Panc1 (cell line): ENCODE data around the gene SLC22A23. TPM values are rescaled to one million over a fixed set of nuclear protein-coding genes. Genes with fewer than 3 reads are reported as not detected.

ENCODE experiments used
- ATAC-seq: fragments of 200-7000 bp; cut with Tn5 transposase; 2 replicates; pipeline ENCODE4 v1.9.1; 2020; ENCODE audit warnings: mild to moderate bottlenecking, moderate library complexity
- BruUV-seq: library from RNA; stranded (reverse); fragments of 400-500 nt; replicated peaks from 2 replicates; lab custom pipeline; 2021; lab: Mats Ljungman, UMichigan
- CTCF ChIA-PET: fragments of 300-600 bp; sonication (Branson Sonifier 250); formaldehyde crosslinking; loops from one replicate; lab custom pipeline; 2022; ENCODE audit warnings: antibody characterized with exemption; lab: Charles Lee
- POLR2A ChIA-PET: fragments of 300-600 bp; sonication (Branson Sonifier 250); formaldehyde crosslinking; loops from one replicate; lab custom pipeline; 2022; ENCODE audit warnings: antibody characterized with exemption; lab: Charles Lee
- DNase-seq: peaks from one replicate; pipeline ENCODE4 v3.0.0-alpha.2; 2010; ENCODE audit warnings: low read depth, low spot score
- H3K27ac ChIP-seq: 2 replicates; pipeline ENCODE4 v1.5.1; 2011; ENCODE audit warnings: mild to moderate bottlenecking, low read length, inconsistent platforms
- H3K27me3 ChIP-seq: fragments of 200-500 bp; sonication (Bioruptor generic); 2 replicates; pipeline ENCODE4 v1.6.0; 2014; ENCODE audit warnings: low read length, inconsistent platforms; ENCODE audit not compliant: control insufficient read depth, insufficient read depth
- H3K36me3 ChIP-seq: fragments of 200-500 bp; sonication (Bioruptor generic); 2 replicates; pipeline ENCODE4 v1.5.1; 2014; ENCODE audit warnings: inconsistent platforms, mild to moderate bottlenecking, low read length, moderate library complexity; ENCODE audit not compliant: control insufficient read depth, insufficient read depth
- H3K4me1 ChIP-seq: 2 replicates; pipeline ENCODE4 v1.5.1; 2011; ENCODE audit warnings: inconsistent platforms, mild to moderate bottlenecking, low read length, moderate library complexity; ENCODE audit not compliant: control insufficient read depth, insufficient read depth
- H3K4me3 ChIP-seq, 2 experiments: 2 replicates each; pipeline ENCODE4 v1.5.1; 2011 to 2012; ENCODE audit warnings: low read depth in 2 of 2, low read length in 2 of 2, mild to moderate bottlenecking in 2 of 2, inconsistent platforms in 1 of 2, moderate library complexity in 1 of 2
- H3K9me3 ChIP-seq: fragments of 200-500 bp; sonication (Bioruptor generic); 2 replicates; pipeline ENCODE4 v1.5.1; 2014; ENCODE audit warnings: low read depth, mild to moderate bottlenecking, inconsistent platforms, low read length, moderate library complexity; ENCODE audit not compliant: control insufficient read depth, insufficient read depth
- POLR2AphosphoS5 ChIP-seq: IDR thresholded peaks from 2 replicates; pipeline ENCODE4 v1.6.1; 2012; ENCODE audit warnings: mild to moderate bottlenecking, low read depth, low read length, moderate library complexity
- SIN3A ChIP-seq: IDR thresholded peaks from 2 replicates; pipeline ENCODE4 v1.6.1; 2012; ENCODE audit warnings: low read depth, mild to moderate bottlenecking, low read length, moderate library complexity, borderline replicate concordance; ENCODE audit not compliant: insufficient read depth
- TCF7L2 ChIP-seq: IDR thresholded peaks from 2 replicates; pipeline ENCODE4 v1.6.1; 2011; ENCODE audit warnings: mild to moderate bottlenecking, low read depth, low read length, inconsistent platforms
- in situ Hi-C: cut with HindIII; loops from 2 replicates; pipeline ENCODE4 v1.10.0; 2016; ENCODE audit warnings: low sequenced_read_pairs, low pct_unique_long_range_greater_than_20kb
- intact Hi-C: fragments of 100-400 bp; cut with micrococcal nuclease; formaldehyde crosslinking; loops from one replicate; pipeline ENCODE4 v1.10.0; 2022; ENCODE audit not compliant: unreplicated experiment
- total RNA-seq: library from RNA; stranded (reverse); gene quantifications from one replicate; pipeline ENCODE4 v1.2.1, GENCODE V29; 2021; ENCODE audit not compliant: unreplicated experiment
- TF ChIP-seq, protein P1 (sequence below): fragments of 450-650 bp; IDR thresholded peaks from 2 replicates; pipeline ENCODE4 v1.5.1; 2017; ENCODE audit warnings: mild to moderate bottlenecking
- TF ChIP-seq, protein P2 (sequence below), 2 experiments: IDR thresholded peaks; 2 replicates each; pipeline ENCODE4 v1.6.1; 2011 to 2012; ENCODE audit warnings: low read depth in 2 of 2, control low read depth in 1 of 2, low read length in 1 of 2, mild to moderate bottlenecking in 1 of 2, moderate library complexity in 1 of 2; ENCODE audit not compliant: insufficient read depth in 1 of 2

Gene SLC22A23
- total RNA-seq, 1 experiment from 2014 or later = 4.5 TPM

DNA sequence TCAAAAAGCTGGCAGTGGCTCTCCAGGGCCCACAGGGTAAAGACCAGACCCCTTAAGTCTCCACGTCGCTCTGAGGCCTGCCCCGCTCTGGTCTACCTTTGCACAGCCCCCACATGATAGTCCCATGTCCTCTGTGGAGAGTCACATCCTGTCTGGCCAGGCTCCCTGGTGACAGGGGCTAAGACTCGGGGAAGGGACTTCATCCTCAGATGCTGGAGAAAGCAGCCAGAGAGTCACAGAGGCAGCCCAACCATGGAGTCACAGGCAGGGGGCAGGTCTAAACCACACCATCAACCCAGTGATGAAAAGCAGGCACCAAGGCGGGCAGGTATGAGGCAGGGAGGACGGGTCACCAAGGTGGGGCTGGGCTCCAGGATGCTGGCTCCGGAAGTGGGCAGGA is 62.2 kb downstream of the SLC22A23 start:
- no peaks in the 10 kb centered on the region for H3K27me3 ChIP-seq
- CTCF ChIA-PET = no interaction called here
- no peak for ATAC-seq

DNA sequence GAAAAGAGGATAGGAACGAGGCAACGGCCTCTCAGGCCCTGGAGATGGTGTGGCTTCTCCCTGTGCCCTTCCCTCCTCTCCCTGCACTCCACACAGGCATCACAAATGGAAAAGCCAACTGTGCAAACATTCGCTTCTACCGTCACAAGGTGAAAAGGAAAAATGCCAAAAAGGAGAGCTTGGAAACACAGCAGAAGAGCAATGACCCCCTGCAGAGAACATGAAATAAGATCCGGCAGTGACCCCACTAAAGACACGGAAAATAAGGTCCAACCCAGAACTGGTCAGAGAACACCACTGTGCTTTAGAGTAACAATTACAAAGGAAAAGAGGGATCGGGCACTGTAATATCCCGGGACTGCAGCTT is 63.0 kb downstream of the SLC22A23 start:
- ChIA-PET CTCF (no interaction called here), POLR2A (no interaction called here)
- no TSS peak for BruUV-seq
- intact Hi-C loops (no loop called here), in situ Hi-C loops (no loop called here)
- DNase-seq (no peak), ATAC-seq (no peak)
- H3K4me1 ChIP-seq = no peaks in the 10 kb centered on the region
- no peaks in the 10 kb centered on the region for H3K36me3 ChIP-seq
- no peaks in the 10 kb centered on the region for H3K9me3 ChIP-seq
- H3K4me3 ChIP-seq = no peak overlapping the region
- no peaks in the 10 kb centered on the region for H3K27me3 ChIP-seq
- TF ChIP-seq, protein P1, sequence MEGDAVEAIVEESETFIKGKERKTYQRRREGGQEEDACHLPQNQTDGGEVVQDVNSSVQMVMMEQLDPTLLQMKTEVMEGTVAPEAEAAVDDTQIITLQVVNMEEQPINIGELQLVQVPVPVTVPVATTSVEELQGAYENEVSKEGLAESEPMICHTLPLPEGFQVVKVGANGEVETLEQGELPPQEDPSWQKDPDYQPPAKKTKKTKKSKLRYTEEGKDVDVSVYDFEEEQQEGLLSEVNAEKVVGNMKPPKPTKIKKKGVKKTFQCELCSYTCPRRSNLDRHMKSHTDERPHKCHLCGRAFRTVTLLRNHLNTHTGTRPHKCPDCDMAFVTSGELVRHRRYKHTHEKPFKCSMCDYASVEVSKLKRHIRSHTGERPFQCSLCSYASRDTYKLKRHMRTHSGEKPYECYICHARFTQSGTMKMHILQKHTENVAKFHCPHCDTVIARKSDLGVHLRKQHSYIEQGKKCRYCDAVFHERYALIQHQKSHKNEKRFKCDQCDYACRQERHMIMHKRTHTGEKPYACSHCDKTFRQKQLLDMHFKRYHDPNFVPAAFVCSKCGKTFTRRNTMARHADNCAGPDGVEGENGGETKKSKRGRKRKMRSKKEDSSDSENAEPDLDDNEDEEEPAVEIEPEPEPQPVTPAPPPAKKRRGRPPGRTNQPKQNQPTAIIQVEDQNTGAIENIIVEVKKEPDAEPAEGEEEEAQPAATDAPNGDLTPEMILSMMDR = no peak
- TF ChIP-seq SIN3A = no peak
- TF ChIP-seq, protein P2, sequence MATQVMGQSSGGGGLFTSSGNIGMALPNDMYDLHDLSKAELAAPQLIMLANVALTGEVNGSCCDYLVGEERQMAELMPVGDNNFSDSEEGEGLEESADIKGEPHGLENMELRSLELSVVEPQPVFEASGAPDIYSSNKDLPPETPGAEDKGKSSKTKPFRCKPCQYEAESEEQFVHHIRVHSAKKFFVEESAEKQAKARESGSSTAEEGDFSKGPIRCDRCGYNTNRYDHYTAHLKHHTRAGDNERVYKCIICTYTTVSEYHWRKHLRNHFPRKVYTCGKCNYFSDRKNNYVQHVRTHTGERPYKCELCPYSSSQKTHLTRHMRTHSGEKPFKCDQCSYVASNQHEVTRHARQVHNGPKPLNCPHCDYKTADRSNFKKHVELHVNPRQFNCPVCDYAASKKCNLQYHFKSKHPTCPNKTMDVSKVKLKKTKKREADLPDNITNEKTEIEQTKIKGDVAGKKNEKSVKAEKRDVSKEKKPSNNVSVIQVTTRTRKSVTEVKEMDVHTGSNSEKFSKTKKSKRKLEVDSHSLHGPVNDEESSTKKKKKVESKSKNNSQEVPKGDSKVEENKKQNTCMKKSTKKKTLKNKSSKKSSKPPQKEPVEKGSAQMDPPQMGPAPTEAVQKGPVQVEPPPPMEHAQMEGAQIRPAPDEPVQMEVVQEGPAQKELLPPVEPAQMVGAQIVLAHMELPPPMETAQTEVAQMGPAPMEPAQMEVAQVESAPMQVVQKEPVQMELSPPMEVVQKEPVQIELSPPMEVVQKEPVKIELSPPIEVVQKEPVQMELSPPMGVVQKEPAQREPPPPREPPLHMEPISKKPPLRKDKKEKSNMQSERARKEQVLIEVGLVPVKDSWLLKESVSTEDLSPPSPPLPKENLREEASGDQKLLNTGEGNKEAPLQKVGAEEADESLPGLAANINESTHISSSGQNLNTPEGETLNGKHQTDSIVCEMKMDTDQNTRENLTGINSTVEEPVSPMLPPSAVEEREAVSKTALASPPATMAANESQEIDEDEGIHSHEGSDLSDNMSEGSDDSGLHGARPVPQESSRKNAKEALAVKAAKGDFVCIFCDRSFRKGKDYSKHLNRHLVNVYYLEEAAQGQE (IDR thresholded peaks at IDR 0.05; ENCODE audit: insufficient read depth in 1 of 2, low read depth in 2 of 2, low read length in 1 of 2) = no peak
- H3K27ac ChIP-seq = no peak overlapping the region

More for the DNA sequence above, 62.2 kb downstream of the SLC22A23 start:
- Histone ChIP-seq H3K9me3 (no peaks in the 10 kb centered on the region), H3K36me3 (no peaks in the 10 kb centered on the region), H3K4me3 (no peak overlapping the region), H3K27ac (no peak overlapping the region), H3K4me1 (no peaks in the 10 kb centered on the region)
- POLR2A ChIA-PET = no interaction called here
- DNase-seq = no peak
- BruUV-seq = no TSS peak
- in situ Hi-C loops = no loop called here
- TF ChIP-seq TCF7L2 = no peak
- intact Hi-C loops = no loop called here

DNA sequence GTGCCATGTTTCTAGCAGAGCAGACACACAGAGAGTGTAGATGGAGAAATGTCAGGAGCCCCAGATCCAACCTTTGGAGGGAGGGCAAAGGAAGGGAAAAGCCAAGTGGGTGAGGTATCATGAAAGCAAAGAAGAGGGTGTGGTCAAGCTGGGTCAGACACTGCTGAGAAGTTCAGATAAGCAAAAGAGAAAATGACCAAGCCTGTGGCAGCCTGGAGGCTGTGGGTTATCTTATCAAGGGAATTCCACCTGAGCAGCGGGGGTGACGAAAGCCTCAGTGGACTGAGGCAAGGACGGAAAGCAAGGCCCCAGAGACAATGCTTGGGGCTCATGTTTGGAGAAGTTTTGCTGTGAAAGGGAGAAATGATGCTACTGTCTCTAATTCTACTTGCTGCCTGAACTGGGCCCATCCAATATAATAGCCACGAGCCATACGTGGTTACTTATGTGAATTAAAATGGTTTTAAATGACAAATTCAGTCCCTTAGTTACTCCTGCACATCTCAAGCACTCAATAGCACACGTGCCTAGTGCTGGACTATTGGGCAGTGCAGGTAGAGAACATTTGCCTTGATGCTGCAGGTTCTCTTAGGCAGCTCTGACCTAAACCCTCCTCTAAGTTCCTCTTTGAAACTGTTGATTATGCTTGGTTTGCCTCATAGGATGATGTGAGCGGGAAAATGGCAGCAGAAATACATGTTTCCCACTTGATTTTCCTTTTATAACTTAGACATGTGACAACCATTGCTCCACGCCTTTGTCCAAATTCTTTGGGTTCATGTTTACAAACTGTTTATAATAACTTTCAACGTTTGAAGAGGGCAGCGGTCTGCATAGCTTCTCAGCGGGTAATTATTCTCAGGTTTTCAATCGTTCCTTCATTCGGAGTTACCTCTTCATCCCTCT is 63.7 kb downstream of the SLC22A23 start:
- Histone ChIP-seq H3K36me3 (no peaks in the 10 kb centered on the region), H3K9me3 (no peaks in the 10 kb centered on the region), H3K27ac (no peak overlapping the region), H3K27me3 (no peaks in the 10 kb centered on the region), H3K4me1 (no peaks in the 10 kb centered on the region), H3K4me3 (no peak overlapping the region)
- ATAC-seq = no peak
- TF ChIP-seq, protein P2 (IDR thresholded peaks at IDR 0.05; ENCODE audit: insufficient read depth in 1 of 2, low read depth in 2 of 2, low read length in 1 of 2) = no peak
- TF ChIP-seq POLR2AphosphoS5 (no peak), TCF7L2 (no peak), SIN3A (no peak)
- TF ChIP-seq, protein P1 = no peak
- POLR2A ChIA-PET = no interaction called here
- BruUV-seq = no TSS peak
- DNase-seq = no peak
- in situ Hi-C loops (no loop called here), intact Hi-C loops (no loop called here)
- CTCF ChIA-PET = no interaction called here
